Testis (tissue), 3 donors: ENCODE data around the gene POLR2F. TPM values are rescaled to one million over a fixed set of nuclear protein-coding genes. Genes with fewer than 3 reads are reported as not detected.

ENCODE experiments used
- DNase-seq: peaks from one replicate; pipeline ENCODE4 v3.0.0-alpha.2; 2019
- H3K27ac ChIP-seq, 2 donors: fragments of 200-600 bp; sonication (generic); one replicate each; pipeline ENCODE4 v1.5.1; 2019
- H3K27me3 ChIP-seq: fragments of 200-600 bp; sonication (generic); one replicate; pipeline ENCODE4 v1.5.1; 2019
- H3K36me3 ChIP-seq: fragments of 200-600 bp; sonication (generic); one replicate; pipeline ENCODE4 v1.5.1; 2017; ENCODE audit warnings: low read depth; ENCODE audit errors: missing control alignments
- H3K4me1 ChIP-seq: fragments of 200-600 bp; sonication (generic); one replicate; pipeline ENCODE4 v1.5.1; 2019
- H3K4me3 ChIP-seq, 2 donors: fragments of 200-600 bp; sonication (generic); one replicate each; pipeline ENCODE4 v1.5.1; 2017 to 2019
- H3K9me3 ChIP-seq: fragments of 200-600 bp; sonication (generic); one replicate; pipeline ENCODE4 v1.5.1; 2017
- CTCF ChIP-seq, 3 experiments: fragments of 450-650 bp in 2 of 3; fragments of 200-600 bp in 1 of 3; sonication (generic) in 1 of 3; IDR thresholded peaks; one replicate each; pipeline ENCODE4 v1.5.1; 2016 to 2019; ENCODE audit warnings: antibody characterized with exemption in 3 of 3, mild to moderate bottlenecking in 2 of 3, moderate library complexity in 1 of 3
- POLR2A ChIP-seq: fragments of 450-650 bp; IDR thresholded peaks from one replicate; pipeline ENCODE4 v1.6.1; 2017; ENCODE audit warnings: antibody characterized with exemption, mild to moderate bottlenecking, moderate library complexity
- WGBS, 2 donors: methylation state at CpG; one replicate each; pipeline ENCODE4 v1.1.5; 2018; 5-methylcytosine and 5-hydroxymethylcytosine counted together
- intact Hi-C: fragments of 100-400 bp; cut with DNase I; formaldehyde crosslinking; loops from one replicate; pipeline ENCODE4 v1.15.1; 2023; ENCODE audit warnings: low total_unique reads
- polyA plus RNA-seq: library from polyadenylated mRNA; stranded (reverse); fragments of 350-450 nt; fragmentation: Illumina TruSeq; extraction: RNeasy Lipid Tissue Mini Kit (QIAGEN cat#74804); gene quantifications from one replicate; pipeline ENCODE4 v1.2.3, GENCODE V29; 2014; ENCODE audit warnings: low read depth, low replicate concordance; ENCODE audit not compliant: insufficient read depth
- total RNA-seq, 2 donors: library from RNA; depleted of rRNA; stranded (reverse); fragments of >200 nt; gene quantifications; one replicate each; pipeline ENCODE4 v1.2.3, GENCODE V29; 2016

Gene POLR2F
- total and polyA plus RNA-seq, 3 donors from 2014 or later = 88.7 to 137 (median 107) TPM

- Histone ChIP-seq H3K9me3 (no peaks in the 10 kb centered on the region), H3K27me3 (no peaks in the 10 kb centered on the region), H3K4me3 (no peak overlapping the region), H3K4me1 (peaks cover 43% of the 10 kb centered on the region), H3K36me3 (no peaks in the 10 kb centered on the region), H3K27ac (peak overlapping the region in 1 of 2 donors; percentile 72)
- TF ChIP-seq POLR2A (no peak), CTCF (IDR thresholded peaks at IDR 0.05) (no peak)
- no peak for DNase-seq
- intact Hi-C loops = no loop called here
- WGBS, 2 donors = 59 to 89% methylated on average over 5 to 6 of the region's 10 CpGs
Measured at GRCh38 chr22:37932401-37932800, 21.1 kb upstream of the POLR2F start.

- DNase-seq = peak; percentile 27
Measured at GRCh38 chr22:37932821-37933578, 20.5 kb upstream of the POLR2F start.

GRCh38 chr22:37933711-37934376 is 19.7 kb upstream of the POLR2F start:
- Histone ChIP-seq H3K4me1 (peaks cover 43% of the 10 kb centered on the region), H3K9me3 (no peaks in the 10 kb centered on the region), H3K27ac (peak overlapping the region; percentile 16 to 72), H3K36me3 (no peaks in the 10 kb centered on the region), H3K27me3 (no peaks in the 10 kb centered on the region), H3K4me3 (no peak overlapping the region)
- DNase-seq = peak; percentile 92
- TF ChIP-seq CTCF (IDR thresholded peaks at IDR 0.05) (peak; percentile 83 to 89 (median 86)), POLR2A (no peak)
- intact Hi-C loops = no loop called here
- WGBS, 2 donors = 26 to 50% methylated on average over 1 to 7 of the region's 13 CpGs

More at GRCh38 chr22:37932821-37933578, 20.5 kb upstream of the POLR2F start:
- intact Hi-C loops = no loop called here
- Histone ChIP-seq H3K36me3 (no peaks in the 10 kb centered on the region), H3K4me1 (peaks cover 43% of the 10 kb centered on the region), H3K4me3 (no peak overlapping the region), H3K9me3 (no peaks in the 10 kb centered on the region), H3K27me3 (no peaks in the 10 kb centered on the region), H3K27ac (peak overlapping the region; percentile 16 to 72)
- no peak for TF ChIP-seq POLR2A
- no peak for TF ChIP-seq CTCF (IDR thresholded peaks at IDR 0.05)
- WGBS, 2 donors = 65 to 74% methylated on average over 15 to 21 of the region's 21 CpGs

- Histone ChIP-seq H3K4me3 (no peak overlapping the region), H3K27ac (no peak overlapping the region), H3K9me3 (no peaks in the 10 kb centered on the region), H3K27me3 (no peaks in the 10 kb centered on the region), H3K4me1 (no peaks in the 10 kb centered on the region), H3K36me3 (no peaks in the 10 kb centered on the region)
- intact Hi-C loops = no loop called here
- peak; percentile 25 for DNase-seq
- WGBS, 2 donors = 81 to 88% methylated on average over 8 to 12 of the region's 12 CpGs
- no peak for TF ChIP-seq CTCF (IDR thresholded peaks at IDR 0.05)
- TF ChIP-seq POLR2A = no peak
Measured at GRCh38 chr22:37940698-37941376, 12.7 kb upstream of the POLR2F start.
